H9 (cell line): ENCODE measurements around the gene SFTPB. TPM values are rescaled to one million over a fixed set of nuclear protein-coding genes. Genes with fewer than 3 reads are reported as not detected.

Source experiments
- DNase-seq: peaks from one replicate; pipeline ENCODE4 v3.0.0-alpha.2; 2017
- H2AFZ ChIP-seq: one replicate; pipeline ENCODE4 v1.6.1; 2013; ENCODE audit warnings: mild to moderate bottlenecking, low read length, control low read depth, moderate library complexity
- H2AK5ac ChIP-seq: 2 replicates; pipeline ENCODE4 v1.6.1; 2013; ENCODE audit warnings: low read length, control low read depth, mixed read lengths; ENCODE audit not compliant: insufficient read length
- H2BK120ac ChIP-seq: one replicate; pipeline ENCODE4 v1.6.1; 2013; ENCODE audit warnings: low read depth, mild to moderate bottlenecking, low read length, control low read depth, inconsistent platforms; ENCODE audit not compliant: poor library complexity, severe bottlenecking
- H2BK12ac ChIP-seq: 2 replicates; pipeline ENCODE4 v1.6.1; 2013; ENCODE audit warnings: low read length, control low read depth, mixed read lengths, low read depth; ENCODE audit not compliant: insufficient read length
- H2BK15ac ChIP-seq: 2 replicates; pipeline ENCODE4 v1.6.1; 2013; ENCODE audit warnings: low read depth, low read length, control low read depth
- H2BK20ac ChIP-seq: one replicate; pipeline ENCODE4 v1.6.1; 2013; ENCODE audit warnings: low read depth, mild to moderate bottlenecking, low read length, control low read depth, inconsistent platforms; ENCODE audit not compliant: poor library complexity, severe bottlenecking
- H2BK5ac ChIP-seq: 2 replicates; pipeline ENCODE4 v1.6.1; 2013; ENCODE audit warnings: low read length, control low read depth, mixed read lengths; ENCODE audit not compliant: insufficient read length
- H3K14ac ChIP-seq: 2 replicates; pipeline ENCODE4 v1.6.1; 2013; ENCODE audit warnings: low read length, control low read depth; ENCODE audit not compliant: insufficient read depth
- H3K18ac ChIP-seq: 2 replicates; pipeline ENCODE4 v1.6.1; 2013; ENCODE audit warnings: low read depth, mild to moderate bottlenecking, mixed read lengths, low read length, control low read depth; ENCODE audit not compliant: insufficient read length
- H3K23ac ChIP-seq: 2 replicates; pipeline ENCODE4 v1.6.1; 2013; ENCODE audit warnings: low read length, control low read depth, mixed read lengths, low read depth; ENCODE audit not compliant: insufficient read length
- H3K23me2 ChIP-seq: 2 replicates; pipeline ENCODE4 v1.6.1; 2013; ENCODE audit warnings: low read depth, mild to moderate bottlenecking, mixed read lengths, low read length, control low read depth; ENCODE audit not compliant: insufficient read length, poor library complexity, severe bottlenecking
- H3K27ac ChIP-seq: 2 replicates; pipeline ENCODE4 v1.5.1; 2013; ENCODE audit warnings: low read length, control low read depth, mixed read lengths, low read depth; ENCODE audit not compliant: insufficient read length
- H3K27me3 ChIP-seq: 2 replicates; pipeline ENCODE4 v1.6.1; 2013; ENCODE audit warnings: low read length, control low read depth, inconsistent platforms; ENCODE audit not compliant: insufficient read depth
- H3K4ac ChIP-seq: 2 replicates; pipeline ENCODE4 v1.6.1; 2013; ENCODE audit warnings: low read depth, mild to moderate bottlenecking, control low read depth, inconsistent platforms, low read length, moderate library complexity
- H3K4me1 ChIP-seq: 2 replicates; pipeline ENCODE4 v1.6.1; 2013; ENCODE audit warnings: low read length, control low read depth, inconsistent platforms; ENCODE audit not compliant: insufficient read depth
- H3K4me2 ChIP-seq: 2 replicates; pipeline ENCODE4 v1.6.1; 2013; ENCODE audit warnings: low read length, control low read depth, mixed read lengths; ENCODE audit not compliant: insufficient read length, insufficient read depth
- H3K56ac ChIP-seq: 2 replicates; pipeline ENCODE4 v1.6.1; 2013; ENCODE audit warnings: low read depth, mild to moderate bottlenecking, mixed read lengths, low read length, control low read depth; ENCODE audit not compliant: insufficient read length
- H3K79me1 ChIP-seq: 2 replicates; pipeline ENCODE4 v1.6.1; 2013; ENCODE audit warnings: low read depth, mild to moderate bottlenecking, moderate library complexity, low read length, control low read depth, inconsistent platforms; ENCODE audit not compliant: insufficient read depth, poor library complexity, severe bottlenecking
- H3K79me2 ChIP-seq: 2 replicates; pipeline ENCODE4 v1.6.1; 2013; ENCODE audit warnings: low read length, control low read depth, inconsistent platforms; ENCODE audit not compliant: insufficient read depth
- H3K9ac ChIP-seq: 2 replicates; pipeline ENCODE4 v1.6.1; 2013; ENCODE audit warnings: low read length, control low read depth, mixed read lengths; ENCODE audit not compliant: insufficient read length; ENCODE audit errors: extremely low read depth
- H3K9me3 ChIP-seq: one replicate; pipeline ENCODE4 v1.6.1; 2013; ENCODE audit warnings: low read depth, low read length, inconsistent platforms; ENCODE audit not compliant: control insufficient read depth
- H3T11ph ChIP-seq: one replicate; pipeline ENCODE4 v1.6.1; 2013; ENCODE audit warnings: mild to moderate bottlenecking, low read length, control low read depth, inconsistent platforms
- H4K20me1 ChIP-seq: one replicate; pipeline ENCODE4 v1.6.1; 2013; ENCODE audit not compliant: control insufficient read depth, insufficient read length, insufficient read depth
- H4K5ac ChIP-seq: 2 replicates; pipeline ENCODE4 v1.6.1; 2013; ENCODE audit warnings: low read depth, mild to moderate bottlenecking, mixed read lengths, low read length, control low read depth; ENCODE audit not compliant: insufficient read length
- H4K8ac ChIP-seq: replicated peaks from 2 replicates; pipeline ENCODE4 v1.6.1; 2013; ENCODE audit warnings: low read length, control low read depth, mixed read lengths, low read depth; ENCODE audit not compliant: insufficient read length
- H4K91ac ChIP-seq: 2 replicates; pipeline ENCODE4 v1.6.1; 2013; ENCODE audit warnings: low read depth, mild to moderate bottlenecking, moderate library complexity, mixed read lengths, low read length, control low read depth; ENCODE audit not compliant: insufficient read length
- H3K27ac Mint-ChIP-seq, 3 experiments: 2 replicates in 2 of 3; 3 replicates in 1 of 3; pipeline ENCODE4 v1.8.0; 2020 to 2021; ENCODE audit warnings: mixed read lengths in 3 of 3, mild to moderate bottlenecking in 1 of 3, moderate library complexity in 1 of 3
- H3K27me3 Mint-ChIP-seq: 2 replicates; pipeline ENCODE4 v1.8.0; 2021; ENCODE audit warnings: low read depth, mild to moderate bottlenecking, moderate library complexity, mixed read lengths
- H3K36me3 Mint-ChIP-seq, 3 experiments: 2 replicates in 2 of 3; 3 replicates in 1 of 3; pipeline ENCODE4 v1.8.0; 2020 to 2021; ENCODE audit warnings: low read depth in 3 of 3, mixed read lengths in 3 of 3; ENCODE audit not compliant: insufficient read depth in 1 of 3
- H3K4me1 Mint-ChIP-seq, 2 experiments: 2 replicates each; pipeline ENCODE4 v1.8.0; 2020; ENCODE audit warnings: mixed read lengths in 2 of 2
- H3K4me3 Mint-ChIP-seq, 2 experiments: 2 replicates in 1 of 2; 3 replicates in 1 of 2; pipeline ENCODE4 v1.8.0; 2020 to 2021; ENCODE audit warnings: mild to moderate bottlenecking in 2 of 2, mixed read lengths in 2 of 2, moderate library complexity in 1 of 2
- H3K9me3 Mint-ChIP-seq, 2 experiments: 2 replicates in 1 of 2; 3 replicates in 1 of 2; pipeline ENCODE4 v1.8.0; 2020; ENCODE audit warnings: mild to moderate bottlenecking in 2 of 2, mixed read lengths in 2 of 2, moderate library complexity in 1 of 2
- CTCF ChIP-seq: fragments of 200-600 bp; sonication (generic); conservative IDR thresholded peaks from 3 replicates; pipeline ENCODE4 v1.8.0; 2021; ENCODE audit warnings: antibody characterized with exemption, mild to moderate bottlenecking
- WGBS: extraction: QIAGEN DNeasy Blood & Tissue Kit; methylation state at CpG from one replicate; pipeline ENCODE4 v1.1.7; 2013; ENCODE audit warnings: missing lambda C conversion rate, low lambda C conversion rate, mixed read lengths; ENCODE audit not compliant: insufficient read length; ENCODE audit errors: extremely low coverage; 5-methylcytosine and 5-hydroxymethylcytosine counted together
- total RNA-seq: library from RNA; stranded (reverse); gene quantifications from 2 replicates; pipeline ENCODE4 v1.2.1, GENCODE V29; 2021

The SFTPB gene
- total RNA-seq, 1 experiment from 2014 or later, result not detected

- Histone ChIP-seq H2BK12ac (no peak overlapping the region), H4K91ac (no peak overlapping the region), H2BK5ac (no peak overlapping the region), H3K9ac (no peak overlapping the region), H3K79me2 (no peaks in the 10 kb centered on the region), H2BK20ac (no peak overlapping the region), H4K8ac (no peak overlapping the region), H3K4me2 (no peak overlapping the region), H3T11ph (no peak overlapping the region), H3K23ac (no peak overlapping the region), H3K4me1 (no peaks in the 10 kb centered on the region), H3K27me3 (no peaks in the 10 kb centered on the region), H3K79me1 (no peaks in the 10 kb centered on the region), H3K56ac (no peak overlapping the region), H2BK120ac (no peak overlapping the region), H4K5ac (no peak overlapping the region), H2BK15ac (no peak overlapping the region), H4K20me1 (no peaks in the 10 kb centered on the region), H3K14ac (no peak overlapping the region), H3K23me2 (no peaks in the 10 kb centered on the region), H3K9me3 (no peaks in the 10 kb centered on the region), H3K4ac (no peak overlapping the region), H2AK5ac (no peak overlapping the region), H3K18ac (no peak overlapping the region), H3K27ac (no peak overlapping the region), H2AFZ (no peak overlapping the region)
- no peak for DNase-seq
- Mint-ChIP-seq H3K4me3 (no peak overlapping the region), H3K4me1 (peaks cover 3 to 11% of the 10 kb centered on the region in 2 experiments; a peak in 2 of 4 replicates), H3K27ac (0 out of 7 replicates have a peak overlapping the region, but pooled peaks of 1 of the 3 experiments have one; percentile 20), H3K27me3 (peaks cover 7% of the 10 kb centered on the region), H3K36me3 (no peaks in the 10 kb centered on the region), H3K9me3 (no peaks in the 10 kb centered on the region)
- WGBS, result no CpG with 5 or more reads among the region's 12 CpGs
- no peak for TF ChIP-seq CTCF
Measured at GRCh38 chr2:85695691-85696668, 28.0 kb upstream of the SFTPB start.
